ENCODE results near the gene GOLIM4.

The GOLIM4 gene

DNA sequence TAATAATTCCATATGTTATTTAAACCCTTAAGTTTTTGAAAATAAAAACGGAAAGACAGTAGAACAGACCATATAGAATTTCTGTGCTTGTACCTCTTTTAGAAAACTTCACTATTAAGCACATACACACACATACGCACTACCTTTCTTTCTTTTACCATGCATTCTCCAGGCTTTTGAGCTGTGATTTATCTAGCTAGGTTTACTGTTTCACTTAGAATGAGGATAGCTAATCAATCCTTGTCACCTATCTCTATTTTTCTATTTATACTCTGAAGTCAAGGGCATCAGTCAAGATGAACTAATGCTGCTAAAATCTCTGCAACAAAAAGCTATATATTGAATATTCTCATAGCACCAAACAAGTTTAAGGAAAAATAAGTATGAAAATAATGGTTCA lies 43.2 kb downstream of the GOLIM4 start:
- Histone ChIP-seq H3K4me3 (no peak overlapping the region), H3K36me3 (no peaks in the 10 kb centered on the region), H3K27me3 (no peaks in the 10 kb centered on the region), H3K4me1 (peaks cover 0 to 42% (median 20%) of the 10 kb centered on the region in 4 donors), H3K9me3 (no peaks in the 10 kb centered on the region), H3K27ac (no peak overlapping the region)
- intact Hi-C loops (cut with DNase I; ENCODE audit: low total_unique reads) = no loop called here
- DNase-seq = no peak
- TF ChIP-seq, protein P1, sequence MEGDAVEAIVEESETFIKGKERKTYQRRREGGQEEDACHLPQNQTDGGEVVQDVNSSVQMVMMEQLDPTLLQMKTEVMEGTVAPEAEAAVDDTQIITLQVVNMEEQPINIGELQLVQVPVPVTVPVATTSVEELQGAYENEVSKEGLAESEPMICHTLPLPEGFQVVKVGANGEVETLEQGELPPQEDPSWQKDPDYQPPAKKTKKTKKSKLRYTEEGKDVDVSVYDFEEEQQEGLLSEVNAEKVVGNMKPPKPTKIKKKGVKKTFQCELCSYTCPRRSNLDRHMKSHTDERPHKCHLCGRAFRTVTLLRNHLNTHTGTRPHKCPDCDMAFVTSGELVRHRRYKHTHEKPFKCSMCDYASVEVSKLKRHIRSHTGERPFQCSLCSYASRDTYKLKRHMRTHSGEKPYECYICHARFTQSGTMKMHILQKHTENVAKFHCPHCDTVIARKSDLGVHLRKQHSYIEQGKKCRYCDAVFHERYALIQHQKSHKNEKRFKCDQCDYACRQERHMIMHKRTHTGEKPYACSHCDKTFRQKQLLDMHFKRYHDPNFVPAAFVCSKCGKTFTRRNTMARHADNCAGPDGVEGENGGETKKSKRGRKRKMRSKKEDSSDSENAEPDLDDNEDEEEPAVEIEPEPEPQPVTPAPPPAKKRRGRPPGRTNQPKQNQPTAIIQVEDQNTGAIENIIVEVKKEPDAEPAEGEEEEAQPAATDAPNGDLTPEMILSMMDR (IDR thresholded peaks at IDR 0.05) = no peak

DNA sequence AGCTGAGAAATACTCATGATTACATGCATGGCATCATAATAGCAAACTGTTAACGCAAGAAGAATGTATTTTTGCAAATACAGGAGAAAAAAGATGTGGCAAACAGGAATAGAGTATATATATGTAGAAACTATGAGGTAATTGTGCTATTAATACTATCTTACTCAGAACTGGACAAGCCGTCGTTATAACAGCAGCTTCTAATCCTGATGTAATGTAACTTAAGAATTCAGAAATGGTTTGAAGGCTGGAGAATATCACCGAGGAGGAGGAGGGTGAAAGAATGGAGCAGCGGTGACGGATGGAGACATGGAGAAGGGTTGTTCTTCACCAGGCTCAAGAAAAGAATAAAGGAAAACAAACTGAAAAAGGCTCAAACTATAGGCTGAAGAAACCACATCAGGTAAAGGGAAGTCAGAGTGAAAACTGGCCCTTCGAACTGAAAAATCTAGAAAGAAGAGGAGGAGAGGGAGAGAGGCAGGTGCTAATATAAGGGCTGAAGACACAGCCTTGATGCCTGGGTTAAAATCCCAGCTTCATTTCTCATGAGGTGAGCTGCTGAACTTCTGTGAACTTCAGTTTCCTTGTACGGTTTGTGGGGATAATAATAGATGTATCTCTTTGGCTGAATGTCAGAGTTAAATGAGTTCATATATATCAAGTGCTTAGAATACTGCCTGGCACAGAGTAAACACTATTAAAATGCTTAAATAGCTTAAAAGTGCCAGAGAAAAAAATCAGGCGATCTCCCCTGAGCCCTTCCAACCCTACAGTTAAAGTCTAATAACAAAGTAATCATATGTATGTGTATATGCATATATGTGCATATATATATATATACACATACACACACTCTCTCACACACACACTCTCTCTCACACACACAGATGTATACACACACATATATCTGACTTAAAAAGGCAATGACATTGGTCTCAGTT lies 43.9 kb downstream of the GOLIM4 start:
- Histone ChIP-seq H3K4me3 (peak overlapping the region in 1 of 2 donors; percentile 0), H3K27ac (peak overlapping the region; percentile 26 to 44), H3K27me3 (no peaks in the 10 kb centered on the region), H3K9me3 (no peaks in the 10 kb centered on the region), H3K36me3 (no peaks in the 10 kb centered on the region), H3K4me1 (peaks cover 0 to 42% (median 20%) of the 10 kb centered on the region in 4 donors)
- intact Hi-C loops (cut with DNase I; ENCODE audit: low total_unique reads) = no loop called here
- TF ChIP-seq, protein P1 (IDR thresholded peaks at IDR 0.05) = no peak
- no peak for DNase-seq

DNA sequence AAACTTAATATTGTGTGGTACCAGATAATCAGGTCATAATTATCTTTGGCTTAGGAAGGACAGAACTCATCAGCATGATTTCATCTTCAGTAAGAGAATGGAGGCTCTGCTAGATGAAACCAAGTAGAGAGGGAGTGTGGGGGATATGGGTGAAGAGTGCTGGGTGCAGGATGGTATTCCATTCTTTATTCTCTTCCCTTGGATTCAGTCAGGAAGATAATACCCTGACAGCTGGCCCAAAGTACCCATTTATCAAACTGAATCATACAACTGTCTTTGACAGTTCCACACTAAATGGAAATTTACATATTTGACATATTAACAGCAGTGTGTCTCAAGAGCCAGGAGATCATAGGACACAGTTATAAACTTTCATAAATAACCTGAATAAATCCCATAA lies 44.7 kb downstream of the GOLIM4 start:
- TF ChIP-seq, protein P1 (IDR thresholded peaks at IDR 0.05) = no peak
- Histone ChIP-seq H3K36me3 (no peaks in the 10 kb centered on the region), H3K27me3 (no peaks in the 10 kb centered on the region), H3K4me1 (peaks cover 0 to 42% (median 20%) of the 10 kb centered on the region in 4 donors), H3K9me3 (no peaks in the 10 kb centered on the region), H3K4me3 (peak overlapping the region in 1 of 2 donors; percentile 0), H3K27ac (peak overlapping the region in 1 of 2 donors; percentile 44)
- no peak for DNase-seq
- intact Hi-C loops (cut with DNase I; ENCODE audit: low total_unique reads) = no loop called here

DNA sequence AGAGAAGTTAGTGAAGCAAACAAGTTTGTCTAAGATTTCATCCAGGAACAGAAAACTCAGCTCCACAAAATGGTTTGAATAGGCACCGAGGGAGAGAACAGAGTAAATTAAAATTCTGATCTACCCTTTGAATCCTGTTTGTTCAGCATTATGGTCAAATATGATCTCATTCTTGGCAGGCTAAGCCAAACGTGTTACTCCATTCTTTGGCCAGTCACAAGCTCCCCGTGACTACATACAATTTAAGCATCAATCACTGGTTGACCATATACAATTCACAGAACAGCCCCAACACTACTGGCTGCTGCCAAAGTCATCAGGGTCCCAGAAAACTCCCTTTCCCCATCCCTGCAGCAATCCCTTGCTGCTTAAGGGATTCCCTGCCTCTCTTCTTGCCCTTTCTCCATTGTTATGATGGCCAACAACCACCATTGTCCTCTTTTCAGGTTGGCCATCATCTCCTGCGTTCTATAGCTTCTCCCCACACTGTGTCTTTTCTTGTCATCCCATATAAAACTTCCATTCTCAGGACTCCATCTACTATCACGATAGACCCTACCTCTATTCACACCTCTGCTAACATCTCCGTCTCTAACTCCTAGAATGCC lies 46.3 kb downstream of the GOLIM4 start:
- intact Hi-C loops (cut with DNase I; ENCODE audit: low total_unique reads) = loop anchor here (2.0 to 5.0 kb wide), 2 partner anchors 43 to 113 kb away; no protein-coding TSS in a partner anchor
- no peaks in the 10 kb centered on the region for H3K27me3 ChIP-seq
- H3K27ac ChIP-seq = no peak overlapping the region
- no peak overlapping the region for H3K4me3 ChIP-seq
- peaks cover 0 to 42% (median 20%) of the 10 kb centered on the region in 4 donors for H3K4me1 ChIP-seq
- H3K36me3 ChIP-seq = no peaks in the 10 kb centered on the region
- TF ChIP-seq, protein P1 (IDR thresholded peaks at IDR 0.05) = no peak
- no peaks in the 10 kb centered on the region for H3K9me3 ChIP-seq
- DNase-seq = no peak

DNA sequence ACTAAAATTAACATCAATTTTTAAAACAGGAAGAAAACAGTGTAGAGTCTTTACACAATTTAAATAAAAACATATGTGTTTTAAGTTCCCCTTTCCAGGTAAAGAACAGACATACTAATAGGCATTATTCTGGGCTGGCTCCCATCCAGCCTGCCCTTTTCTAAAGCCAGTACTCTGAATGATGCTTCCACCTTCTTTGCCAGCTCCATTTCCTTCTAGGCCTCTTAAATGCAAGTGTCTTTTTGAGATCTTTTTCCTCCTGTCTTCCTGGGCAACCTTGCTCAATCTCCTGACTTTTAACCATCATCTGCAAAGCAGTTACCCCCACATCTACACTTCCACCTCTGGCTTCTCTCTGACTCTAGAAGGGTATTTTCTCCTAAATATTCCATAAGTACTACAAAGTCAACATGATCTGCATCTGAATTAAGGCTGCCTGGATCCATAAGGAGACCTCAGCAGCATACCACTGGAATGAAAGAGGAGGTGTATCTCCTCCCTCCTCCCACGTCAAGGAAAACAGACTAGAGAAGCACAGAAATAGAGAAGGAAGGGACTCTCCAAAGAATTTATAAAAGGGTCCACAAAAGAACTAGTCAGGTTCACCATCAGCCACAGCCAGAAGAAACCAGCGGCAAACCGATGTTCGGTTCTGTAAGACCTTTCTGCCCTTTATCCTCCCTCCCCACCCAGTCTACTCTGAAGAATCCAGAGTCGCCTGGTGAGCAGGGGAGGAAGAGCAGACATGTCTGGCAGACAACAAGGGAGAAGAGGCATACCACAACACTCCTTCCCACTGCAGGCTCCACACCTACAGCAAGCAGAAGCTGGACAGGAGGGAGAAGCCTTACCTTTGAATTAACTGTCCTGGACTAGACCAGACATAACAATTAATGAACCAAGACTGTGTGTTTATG lies 47.1 kb downstream of the GOLIM4 start:
- H3K4me1 ChIP-seq = peaks cover 0 to 42% (median 20%) of the 10 kb centered on the region in 4 donors

More for the DNA sequence above, 47.1 kb downstream of the GOLIM4 start:
- Histone ChIP-seq H3K27me3 (no peaks in the 10 kb centered on the region), H3K4me3 (no peak overlapping the region), H3K36me3 (no peaks in the 10 kb centered on the region), H3K27ac (peak overlapping the region in 1 of 2 donors; percentile 3), H3K9me3 (no peaks in the 10 kb centered on the region)
- TF ChIP-seq, protein P1 (IDR thresholded peaks at IDR 0.05) = no peak
- DNase-seq = no peak
- intact Hi-C loops (cut with DNase I; ENCODE audit: low total_unique reads) = loop anchor here (2.0 to 5.0 kb wide), 2 partner anchors 44 to 114 kb away; no protein-coding TSS in a partner anchor

Measured in tibial artery (tissue), 4 donors.